ENCODE data around the gene KCNK13.
"Not testable (repeated sequence)": the region's sequence is repeated elsewhere in the genome, so short reads cannot be mapped to it uniquely, and the experiment has no call there.

The KCNK13 gene

DNA sequence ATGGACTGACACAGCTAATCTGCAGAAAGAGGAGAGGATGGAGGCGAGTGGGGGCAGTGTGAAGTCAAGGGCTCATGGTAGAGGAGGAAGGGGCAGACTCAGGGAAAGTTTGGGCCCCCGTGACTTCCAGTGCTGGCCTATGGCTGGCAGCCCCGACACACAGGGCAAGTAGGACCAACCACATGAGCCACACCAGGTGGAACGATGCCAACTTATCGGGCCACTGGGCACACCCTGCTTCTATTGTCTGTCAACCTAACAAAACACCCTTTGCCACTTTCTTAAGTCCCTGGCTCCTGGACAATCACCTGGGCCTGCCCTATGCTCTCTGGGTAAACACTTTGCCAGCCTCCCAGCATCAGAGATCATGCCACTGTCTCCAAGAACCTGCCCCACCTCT, 129.4 kb downstream of the KCNK13 start:
- in situ Hi-C loops (cut with MboI; ENCODE audit: low sequenced_read_pairs) = no loop called here

DNA sequence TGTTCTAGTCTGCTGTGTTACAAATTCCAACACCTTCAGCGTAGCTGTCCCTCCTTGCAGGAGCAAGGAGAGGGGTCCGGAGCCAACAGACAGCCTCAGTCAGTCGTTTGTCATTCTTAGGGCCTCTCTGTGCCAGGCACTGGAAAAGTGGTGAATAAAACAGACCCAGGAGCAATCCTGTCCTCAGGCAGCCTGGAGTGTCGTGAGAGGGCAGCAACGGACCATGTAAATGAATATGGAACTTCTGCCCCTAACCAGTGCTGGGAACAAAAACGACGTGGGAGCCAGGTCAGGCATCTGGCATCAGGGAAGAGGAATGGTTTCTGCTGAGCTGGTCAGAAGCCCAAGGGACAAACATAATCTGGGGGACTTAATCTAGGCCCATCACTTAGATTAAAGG, 129.8 kb downstream of the KCNK13 start:
- in situ Hi-C loops (cut with MboI; ENCODE audit: low sequenced_read_pairs) = no loop called here

GRCh38 chr14:90193925-90194324, 132.1 kb downstream of the KCNK13 start:
- in situ Hi-C loops (cut with MboI; ENCODE audit: low sequenced_read_pairs) = no loop called here

DNA sequence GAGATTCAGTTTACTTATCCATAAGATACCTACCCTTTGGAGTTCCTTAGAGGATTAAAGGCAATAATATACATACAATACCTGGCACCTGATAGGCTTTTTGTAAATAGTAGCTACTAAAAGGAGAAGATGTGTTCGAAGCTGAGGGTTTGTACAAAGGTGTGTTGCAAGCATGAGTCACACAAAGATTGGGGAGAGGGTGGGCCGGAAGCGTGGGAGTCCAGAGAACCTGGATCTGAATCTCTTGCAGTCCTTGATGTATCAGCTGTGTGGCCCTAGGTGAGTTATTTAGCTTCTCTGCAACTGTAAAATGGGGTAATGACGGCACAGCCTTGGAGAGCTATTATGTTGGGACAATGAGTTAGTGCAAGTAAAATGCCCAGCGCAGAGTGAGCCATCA, 132.9 kb downstream of the KCNK13 start:
- in situ Hi-C loops (cut with MboI; ENCODE audit: low sequenced_read_pairs) = no loop called here

- in situ Hi-C loops (cut with MboI; ENCODE audit: low sequenced_read_pairs) = no loop called here
These were observed 136.8 kb downstream of the KCNK13 start for GRCh38 chr14:90198541-90199060.

GRCh38 chr14:90200546-90200945, 138.8 kb downstream of the KCNK13 start:
- in situ Hi-C loops (cut with MboI; ENCODE audit: low sequenced_read_pairs) = not testable (repeated sequence)

DNA sequence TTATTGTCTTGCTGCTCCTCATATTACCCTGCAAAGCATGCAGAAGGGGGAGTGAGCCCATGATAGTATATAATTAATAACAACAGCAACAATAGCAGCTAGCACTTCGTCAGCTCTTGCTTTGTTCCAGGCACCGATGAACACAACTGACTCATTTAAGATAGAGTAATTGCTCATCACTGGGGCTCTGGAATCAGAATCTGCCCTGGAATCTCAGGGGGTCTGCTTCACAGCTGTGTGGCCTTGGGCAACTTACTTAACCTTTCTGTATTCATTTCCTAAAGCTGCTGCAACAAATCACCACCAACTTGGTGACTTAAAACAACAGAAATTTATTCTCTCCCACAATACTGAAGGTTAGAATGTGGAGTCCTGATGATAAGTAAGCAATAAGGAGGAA, 139.6 kb downstream of the KCNK13 start:
- in situ Hi-C loops (cut with MboI; ENCODE audit: low sequenced_read_pairs) = no loop called here

- in situ Hi-C loops (cut with MboI; ENCODE audit: low sequenced_read_pairs) = no loop called here
These were observed 142.7 kb downstream of the KCNK13 start for GRCh38 chr14:90204516-90204915.

DNA sequence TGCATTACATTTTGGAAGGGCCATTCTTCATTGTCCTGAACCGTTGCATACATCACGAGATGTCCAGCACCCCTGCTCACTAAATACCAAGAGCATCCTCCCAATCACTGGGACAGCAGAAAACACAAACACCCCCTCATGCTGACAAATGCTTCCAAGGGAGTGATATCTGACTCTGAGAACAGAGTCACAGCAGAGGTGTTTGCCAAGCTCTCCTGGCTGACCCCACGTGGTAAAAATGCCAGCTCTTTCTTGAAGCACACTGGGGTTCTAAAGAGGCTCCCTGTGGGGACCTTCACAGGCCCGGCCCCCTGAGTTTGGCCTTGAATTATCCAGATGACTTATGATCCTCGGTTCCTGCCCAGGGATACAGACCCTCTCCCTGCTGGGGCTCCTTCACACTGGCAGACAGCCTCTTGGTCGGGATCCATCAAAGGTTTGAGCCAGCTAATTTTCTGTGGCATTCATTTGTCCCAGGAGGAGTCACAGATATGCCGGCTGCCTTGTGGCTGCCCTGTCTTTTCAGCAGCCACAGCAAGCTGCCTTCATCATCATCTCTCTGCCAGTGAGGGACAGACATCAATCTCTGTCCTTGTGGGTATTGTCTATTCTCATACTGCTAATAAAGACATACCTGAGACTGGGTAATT, 151.4 kb downstream of the KCNK13 start:
- in situ Hi-C loops (cut with MboI; ENCODE audit: low sequenced_read_pairs) = no loop called here

DNA sequence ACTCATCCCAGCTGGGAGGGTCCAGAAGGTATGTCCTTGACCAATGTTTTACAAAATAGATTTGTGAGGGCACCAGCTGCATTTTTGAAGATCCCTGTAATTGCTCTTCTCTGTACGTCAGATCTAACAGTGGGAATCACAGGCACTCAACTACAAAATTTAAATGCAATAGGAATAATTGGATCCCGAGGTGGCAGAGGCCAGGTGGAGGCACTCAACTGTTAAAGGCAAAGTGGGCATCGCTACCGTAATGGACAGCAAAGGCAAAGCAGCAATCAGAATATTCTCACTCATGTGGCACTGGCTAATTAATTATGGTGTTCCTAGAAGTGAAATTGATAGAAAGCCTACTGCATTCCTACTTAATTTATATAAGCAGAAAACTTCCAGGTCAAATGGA, 166.7 kb downstream of the KCNK13 start:
- in situ Hi-C loops (cut with MboI; ENCODE audit: low sequenced_read_pairs) = loop anchor here (25.0 kb wide), 1 partner anchor 241 kb away; no protein-coding TSS in a partner anchor

- in situ Hi-C loops (cut with MboI; ENCODE audit: low sequenced_read_pairs) = loop anchor here (25.0 kb wide), 1 partner anchor 243 kb away; no protein-coding TSS in a partner anchor
These were observed 168.1 kb downstream of the KCNK13 start for GRCh38 chr14:90229942-90230341.
